ENCODE results near the gene CD3G.

GRCh38 chr11:118383657-118384056, 39.5 kb downstream of the CD3G start:
- TF ChIP-seq CTCF (IDR thresholded peaks at IDR 0.05), result no peak
- TF ChIP-seq EP300 (IDR thresholded peaks at IDR 0.05), result no peak

All from ovary (tissue), 3 donors.